ENCODE data around the gene IRAK2. TPM values are rescaled to one million over a fixed set of nuclear protein-coding genes. Genes with fewer than 3 reads are reported as not detected.
A peak's percentile ranks its signal among the peaks of the same experiment; 100 is the strongest.

IRAK2 gene
- polyA plus RNA-seq, 2 of the 4 experiments (the other 2 are of a cell fraction): 7.9 to 12.5 TPM

GRCh38 chr3:10180289-10180688, 15.6 kb downstream of the IRAK2 start:
- ChIA-PET CTCF (interaction anchor here (1.0 to 3.6 kb wide), 5 partner anchors 9 to 83 kb away, joined by 3 to 13 read pairs (median 4); partner anchors contain the start of gene IRAK2), POLR2A (no interaction called here)
- Histone ChIP-seq H3K4me1 (no peaks in the 10 kb centered on the region), H3K4me2 (no peak overlapping the region), H3K9me3 (no peaks in the 10 kb centered on the region), H3K27ac (peak overlapping the region in 1 of 2 experiments; percentile 18; a peak in 1 of 6 replicates), H3K4me3 (no peak overlapping the region)
- ATAC-seq (no peak; a peak in 2 of 6 replicates), DNase-seq (ENCODE audit: low read depth in 1 of 2, low spot score in 1 of 2) (no peak), FAIRE-seq (no peak)
- TF ChIP-seq PBX3 (IDR thresholded peaks at IDR 0.05) (no peak), GATA3 (IDR thresholded peaks at IDR 0.05; ENCODE audit: borderline replicate concordance) (no peak), RNF2 (IDR thresholded peaks at IDR 0.05; ENCODE audit: borderline replicate concordance, low read depth) (no peak), HES2 (IDR thresholded peaks at IDR 0.05) (no peak), HDAC2 (IDR thresholded peaks at IDR 0.05) (no peak), HMGXB4 (CRISPR knock-in tag; IDR thresholded peaks at IDR 0.05; ENCODE audit: borderline replicate concordance) (no peak)
- WGBS (ENCODE audit: missing lambda C conversion rate): 98% methylated on average over 2 of the region's 2 CpGs

GRCh38 chr3:10180738-10181295, 16.1 kb downstream of the IRAK2 start:
- Histone ChIP-seq H3K4me2 (no peak overlapping the region), H3K4me1 (no peaks in the 10 kb centered on the region), H3K9me3 (no peaks in the 10 kb centered on the region), H3K4me3 (no peak overlapping the region), H3K27ac (no peak overlapping the region; a peak in 1 of 6 replicates)
- TF ChIP-seq POLR2AphosphoS2 (conservative IDR thresholded peaks at IDR 0.05; ENCODE audit: low read length): no peak
- TF ChIP-seq EP300 (IDR thresholded peaks at IDR 0.05): no peak
- TF ChIP-seq ZSCAN20 (CRISPR knock-in tag; IDR thresholded peaks at IDR 0.05): no peak
- no peak for TF ChIP-seq RARB (CRISPR knock-in tag; IDR thresholded peaks at IDR 0.05)
- no peak for TF ChIP-seq ATOH8 (CRISPR knock-in tag; IDR thresholded peaks at IDR 0.05; ENCODE audit: low read depth)
- no peak for TF ChIP-seq HDAC2 (IDR thresholded peaks at IDR 0.05)
- TF ChIP-seq KDM5A (IDR thresholded peaks at IDR 0.05): no peak
- no peak for TF ChIP-seq CHD4 (IDR thresholded peaks at IDR 0.05; ENCODE audit: borderline replicate concordance)
- TF ChIP-seq USF2 (IDR thresholded peaks at IDR 0.05): no peak
- no peak for TF ChIP-seq ZFP36 (IDR thresholded peaks at IDR 0.05; ENCODE audit: borderline replicate concordance, partially characterized antibody)
- 84% methylated on average over 9 of the region's 10 CpGs for WGBS (ENCODE audit: missing lambda C conversion rate)
- ATAC-seq: peak; percentile 17 to 28; a peak in 3 of 6 replicates
- ChIA-PET CTCF (interaction anchor here (1.0 to 3.6 kb wide), 5 partner anchors 10 to 83 kb away, joined by 3 to 13 read pairs (median 4); partner anchors contain the start of gene IRAK2), POLR2A (no interaction called here)
- no peak for DNase-seq (ENCODE audit: low read depth in 1 of 2, low spot score in 1 of 2)
- FAIRE-seq: no peak

- H3K4me2 ChIP-seq: no peak overlapping the region
- DNase-seq (ENCODE audit: low read depth in 1 of 2, low spot score in 1 of 2) (no peak), FAIRE-seq (no peak), ATAC-seq (no peak)
- no peak for TF ChIP-seq POLR2AphosphoS2 (conservative IDR thresholded peaks at IDR 0.05; ENCODE audit: low read length)
- no peak for TF ChIP-seq JUNB (IDR thresholded peaks at IDR 0.05)
- no peak for TF ChIP-seq FOSB (CRISPR knock-in tag; IDR thresholded peaks at IDR 0.05)
- no peak overlapping the region for H3K27ac ChIP-seq
- 0 out of 3 replicates have a peak, but pooled peaks cover 3% of the 10 kb centered on the region for H3K4me1 ChIP-seq
- H3K9me3 ChIP-seq: no peaks in the 10 kb centered on the region
- ChIA-PET POLR2A (no interaction called here), CTCF (interaction anchor here (1.0 kb wide), 1 partner anchor 9 kb away, joined by 3 read pairs; no protein-coding TSS in a partner anchor)
- 87% methylated on average over 5 of the region's 5 CpGs for WGBS (ENCODE audit: missing lambda C conversion rate)
- no peak overlapping the region for H3K4me3 ChIP-seq
Observed at GRCh38 chr3:10182950-10183349, 18.2 kb downstream of the IRAK2 start.

Data from A549 (cell line).